Thyroid gland (tissue), 4 donors: ENCODE data around the gene ETV6.

ENCODE experiments used
- POLR2A ChIP-seq, 2 donors: fragments of 450-650 bp; IDR thresholded peaks; one replicate each; pipeline ENCODE4 v1.6.1; 2017; ENCODE audit warnings: antibody characterized with exemption in 2 of 2, mild to moderate bottlenecking in 2 of 2, moderate library complexity in 1 of 2
- TF ChIP-seq, protein P1 (sequence below), 6 experiments: fragments of 200-600 bp in 3 of 6; fragments of 450-650 bp in 3 of 6; sonication (generic) in 3 of 6; IDR thresholded peaks; one replicate each; pipeline ENCODE4 v1.5.1; 2016 to 2019; ENCODE audit warnings: antibody characterized with exemption in 6 of 6, mild to moderate bottlenecking in 2 of 6, inconsistent platforms in 1 of 6, moderate library complexity in 1 of 6

DNA sequence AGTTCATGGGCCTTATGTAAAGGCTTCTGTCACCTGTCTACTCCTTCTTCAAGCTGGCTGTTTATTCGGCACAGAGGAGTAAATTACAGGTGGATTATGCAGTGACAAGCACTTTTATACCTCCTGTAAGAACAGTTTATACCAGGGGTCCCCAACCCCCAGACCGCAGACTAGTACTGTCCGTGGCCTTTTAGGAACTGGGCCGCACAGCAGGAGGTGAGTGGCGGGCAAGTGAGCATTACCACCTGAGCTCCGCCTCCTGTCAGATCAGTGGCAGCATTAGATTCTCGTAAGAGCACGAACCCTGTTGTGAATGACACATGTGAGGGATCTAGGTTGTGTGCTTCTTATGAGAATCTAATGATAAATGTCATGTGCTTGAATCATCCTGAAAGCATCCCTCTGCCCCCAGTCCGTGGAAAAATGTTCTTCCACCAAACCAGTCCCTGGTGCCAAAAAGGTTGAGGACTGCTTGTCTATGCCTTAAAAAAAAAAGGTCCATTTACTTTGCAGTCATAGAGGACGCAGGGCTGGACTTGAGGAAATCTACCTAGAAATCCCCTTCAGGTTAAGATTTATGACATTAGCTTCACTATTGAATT lies 78.8 kb downstream of the ETV6 start:
- TF ChIP-seq POLR2A (IDR thresholded peaks at IDR 0.05): no peak
- TF ChIP-seq, protein P1, sequence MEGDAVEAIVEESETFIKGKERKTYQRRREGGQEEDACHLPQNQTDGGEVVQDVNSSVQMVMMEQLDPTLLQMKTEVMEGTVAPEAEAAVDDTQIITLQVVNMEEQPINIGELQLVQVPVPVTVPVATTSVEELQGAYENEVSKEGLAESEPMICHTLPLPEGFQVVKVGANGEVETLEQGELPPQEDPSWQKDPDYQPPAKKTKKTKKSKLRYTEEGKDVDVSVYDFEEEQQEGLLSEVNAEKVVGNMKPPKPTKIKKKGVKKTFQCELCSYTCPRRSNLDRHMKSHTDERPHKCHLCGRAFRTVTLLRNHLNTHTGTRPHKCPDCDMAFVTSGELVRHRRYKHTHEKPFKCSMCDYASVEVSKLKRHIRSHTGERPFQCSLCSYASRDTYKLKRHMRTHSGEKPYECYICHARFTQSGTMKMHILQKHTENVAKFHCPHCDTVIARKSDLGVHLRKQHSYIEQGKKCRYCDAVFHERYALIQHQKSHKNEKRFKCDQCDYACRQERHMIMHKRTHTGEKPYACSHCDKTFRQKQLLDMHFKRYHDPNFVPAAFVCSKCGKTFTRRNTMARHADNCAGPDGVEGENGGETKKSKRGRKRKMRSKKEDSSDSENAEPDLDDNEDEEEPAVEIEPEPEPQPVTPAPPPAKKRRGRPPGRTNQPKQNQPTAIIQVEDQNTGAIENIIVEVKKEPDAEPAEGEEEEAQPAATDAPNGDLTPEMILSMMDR (IDR thresholded peaks at IDR 0.05): no peak
